Smooth muscle cell (in vitro differentiated cells): Measurements from ENCODE around the gene DOCK2. TPM values are rescaled to one million over a fixed set of nuclear protein-coding genes. Genes with fewer than 3 reads are reported as not detected.

ENCODE experiments used
- DNase-seq: peaks from one replicate; lab custom pipeline; 2025; ENCODE audit not compliant: unreplicated experiment; lab: John Stamatoyannopoulos, UW
- H2AFZ ChIP-seq: fragments of 200-600 bp; sonication (generic); 2 replicates; pipeline ENCODE4 v1.6.0; 2016; ENCODE audit warnings: antibody characterized with exemption, low read depth, mild to moderate bottlenecking
- H3F3A ChIP-seq: fragments of 200-600 bp; sonication (generic); 2 replicates; pipeline ENCODE4 v1.6.0; 2017; ENCODE audit warnings: antibody characterized with exemption, low read depth
- H3K27ac ChIP-seq: fragments of 200-600 bp; sonication (generic); 2 replicates; pipeline ENCODE4 v1.5.1; 2016; ENCODE audit warnings: low read depth, mild to moderate bottlenecking
- H3K27me3 ChIP-seq: fragments of 200-600 bp; sonication (generic); 2 replicates; pipeline ENCODE4 v1.6.1; 2016; ENCODE audit warnings: low read depth, mild to moderate bottlenecking
- H3K36me3 ChIP-seq: fragments of 200-600 bp; sonication (generic); 2 replicates; pipeline ENCODE4 v1.5.1; 2016; ENCODE audit warnings: low read depth
- H3K4me1 ChIP-seq: fragments of 200-600 bp; sonication (generic); 2 replicates; pipeline ENCODE4 v1.5.1; 2016; ENCODE audit warnings: low read depth
- H3K4me2 ChIP-seq: fragments of 200-600 bp; sonication (generic); 2 replicates; pipeline ENCODE4 v1.6.0; 2016; ENCODE audit warnings: mild to moderate bottlenecking
- H3K4me3 ChIP-seq: fragments of 200-600 bp; sonication (generic); 2 replicates; pipeline ENCODE4 v1.5.1; 2016; ENCODE audit warnings: mild to moderate bottlenecking
- H3K79me2 ChIP-seq: fragments of 200-600 bp; sonication (generic); 2 replicates; pipeline ENCODE4 v1.6.0; 2016; ENCODE audit warnings: low read depth, mild to moderate bottlenecking
- H3K9ac ChIP-seq: fragments of 200-600 bp; sonication (generic); 2 replicates; pipeline ENCODE4 v1.6.0; 2016; ENCODE audit warnings: low read depth
- H3K9me3 ChIP-seq: fragments of 200-600 bp; sonication (generic); replicated peaks from 2 replicates; pipeline ENCODE4 v1.5.1; 2016; ENCODE audit warnings: low read depth
- H4K20me1 ChIP-seq: fragments of 200-600 bp; sonication (generic); 2 replicates; pipeline ENCODE4 v1.6.0; 2016; ENCODE audit warnings: low read depth
- CTCF ChIP-seq: fragments of 200-600 bp; sonication (generic); IDR thresholded peaks from 2 replicates; pipeline ENCODE4 v1.5.1; 2017; ENCODE audit warnings: borderline replicate concordance, mild to moderate bottlenecking, antibody characterized with exemption; ENCODE audit not compliant: insufficient read depth, poor library complexity, severe bottlenecking
- WGBS: methylation state at CpG from one replicate; pipeline ENCODE4 v1.1.7; 2016; ENCODE audit warnings: low lambda C conversion rate; 5-methylcytosine and 5-hydroxymethylcytosine counted together
- polyA plus RNA-seq: library from polyadenylated mRNA; unstranded; fragments of >200 nt; fragmentation: Nextera tagmentation; extraction: Ambion mirVana; gene quantifications from 2 replicates; pipeline ENCODE4 v1.2.1, GENCODE V29; 2016
- total RNA-seq: library from RNA; depleted of rRNA; stranded (reverse); fragments of >200 nt; gene quantifications from 2 replicates; pipeline ENCODE4 v1.2.3, GENCODE V29; 2014

DOCK2 gene
- total and polyA plus RNA-seq, 2 experiments from 2014 or later = 0.73 to 3.0 TPM

GRCh38 chr5:170067574-170068170 is 430.6 kb downstream of the DOCK2 start:
- Histone ChIP-seq H3K4me2 (no peak overlapping the region), H3K9ac (no peak overlapping the region), H3K4me3 (no peak overlapping the region), H3K9me3 (no peaks in the 10 kb centered on the region), H3K27me3 (peaks cover 3% of the 10 kb centered on the region), H3K36me3 (no peaks in the 10 kb centered on the region), H3F3A (no peaks in the 10 kb centered on the region), H2AFZ (no peak overlapping the region), H3K27ac (no peak overlapping the region), H4K20me1 (no peaks in the 10 kb centered on the region), H3K79me2 (no peaks in the 10 kb centered on the region), H3K4me1 (no peaks in the 10 kb centered on the region)
- no peak for TF ChIP-seq CTCF
- DNase-seq = no peak
- 84% methylated on average over 4 of the region's 4 CpGs for WGBS

GRCh38 chr5:170069512-170069911 is 432.4 kb downstream of the DOCK2 start:
- 84% methylated on average over 5 of the region's 5 CpGs for WGBS
- no peak for TF ChIP-seq CTCF
- no peaks in the 10 kb centered on the region for H3K9me3 ChIP-seq
- H3K27ac ChIP-seq = no peak overlapping the region
- H3K27me3 ChIP-seq = peaks cover 5% of the 10 kb centered on the region
- H3K4me3 ChIP-seq = no peak overlapping the region
- DNase-seq = no peak
- H2AFZ ChIP-seq = no peak overlapping the region
- H3K36me3 ChIP-seq = no peaks in the 10 kb centered on the region
- no peak overlapping the region for H3K9ac ChIP-seq
- no peaks in the 10 kb centered on the region for H3K4me1 ChIP-seq
- no peaks in the 10 kb centered on the region for H4K20me1 ChIP-seq
- no peaks in the 10 kb centered on the region for H3K79me2 ChIP-seq
- H3F3A ChIP-seq = no peaks in the 10 kb centered on the region
- no peak overlapping the region for H3K4me2 ChIP-seq

GRCh38 chr5:170070556-170071412 is 433.7 kb downstream of the DOCK2 start:
- Histone ChIP-seq H2AFZ (no peak overlapping the region), H3K4me2 (no peak overlapping the region)
- 28% methylated on average over 14 of the region's 14 CpGs for WGBS

More at GRCh38 chr5:170070556-170071412, 433.7 kb downstream of the DOCK2 start:
- Histone ChIP-seq H3K9me3 (no peaks in the 10 kb centered on the region), H3K4me3 (no peak overlapping the region), H3K4me1 (no peaks in the 10 kb centered on the region), H3K79me2 (no peaks in the 10 kb centered on the region), H3F3A (no peaks in the 10 kb centered on the region), H3K27me3 (peaks cover 18% of the 10 kb centered on the region), H3K36me3 (no peaks in the 10 kb centered on the region), H3K27ac (no peak overlapping the region), H3K9ac (no peak overlapping the region), H4K20me1 (no peaks in the 10 kb centered on the region)
- peak; percentile 88 for TF ChIP-seq CTCF
- DNase-seq = peak; percentile 6
